GM18867 (cell line): ENCODE data around the gene CLIC4.
"Not testable (repeated sequence)": the region's sequence is repeated elsewhere in the genome, so short reads cannot be mapped to it uniquely, and the experiment has no call there.

Source experiments
- ATAC-seq: cut with Tn5 transposase; IDR thresholded peaks from one replicate; pipeline ENCODE4 v1.9.1; 2021; ENCODE audit warnings: mild to moderate bottlenecking, moderate library complexity; ENCODE audit not compliant: unreplicated experiment

The CLIC4 gene

GRCh38 chr1:24744911-24745710, at the start of gene CLIC4:
TSS of gene CLIC4 (plus strand) at chr1:24745447. CDS start at chr1:24745554, 107 bp downstream.
- peak; percentile 65 for ATAC-seq

GRCh38 chr1:24696041-24696755, 49.0 kb upstream of the CLIC4 start:
- ATAC-seq, result no peak

GRCh38 chr1:24696756-24697330, 48.4 kb upstream of the CLIC4 start:
- no peak for ATAC-seq

GRCh38 chr1:24697453-24698001, 47.7 kb upstream of the CLIC4 start:
- not testable (repeated sequence) for ATAC-seq

- ATAC-seq, result not testable (repeated sequence)
Observed at GRCh38 chr1:24698326-24698725, 46.9 kb upstream of the CLIC4 start.

GRCh38 chr1:24699628-24700027, 45.6 kb upstream of the CLIC4 start:
- no peak for ATAC-seq

- no peak for ATAC-seq
Observed at GRCh38 chr1:24702511-24703293, 42.5 kb upstream of the CLIC4 start.

- ATAC-seq, result no peak
Observed at GRCh38 chr1:24704411-24705259, 40.6 kb upstream of the CLIC4 start.

GRCh38 chr1:24705260-24706073, 39.8 kb upstream of the CLIC4 start:
- no peak for ATAC-seq

- not testable (repeated sequence) for ATAC-seq
Observed at GRCh38 chr1:24706074-24706389, 39.2 kb upstream of the CLIC4 start.

- ATAC-seq, result no peak
Observed at GRCh38 chr1:24707687-24708086, 37.6 kb upstream of the CLIC4 start.

GRCh38 chr1:24708938-24709337, 36.3 kb upstream of the CLIC4 start:
- no peak for ATAC-seq

- ATAC-seq, result no peak
Observed at GRCh38 chr1:24709791-24710441, 35.3 kb upstream of the CLIC4 start.

GRCh38 chr1:24711329-24711728, 33.9 kb upstream of the CLIC4 start:
- ATAC-seq, result no peak

GRCh38 chr1:24713176-24713575, 32.1 kb upstream of the CLIC4 start:
- ATAC-seq, result no peak

GRCh38 chr1:24713736-24714135, 31.5 kb upstream of the CLIC4 start:
- no peak for ATAC-seq

- ATAC-seq, result no peak
Observed at GRCh38 chr1:24714859-24715520, 30.3 kb upstream of the CLIC4 start.

- no peak for ATAC-seq
Observed at GRCh38 chr1:24715658-24716057, 29.6 kb upstream of the CLIC4 start.
